Stimulated activated CD4-positive, alpha-beta T cell treated with anti-CD3 and anti-CD28 coated beads, TNF-alpha, amount 100 ng/mL, for 48 hours (primary cell): Measurements from ENCODE around the gene TMEM256.
"Not testable (repeated sequence)": the region's sequence is repeated elsewhere in the genome, so short reads cannot be mapped to it uniquely, and the experiment has no call there.

Experiments
- DNase-seq, 3 donors: peaks; one replicate each; pipeline ENCODE4 v3.0.0-alpha.2; 2020; ENCODE audit warnings: low read depth in 3 of 3

TMEM256 gene

DNA sequence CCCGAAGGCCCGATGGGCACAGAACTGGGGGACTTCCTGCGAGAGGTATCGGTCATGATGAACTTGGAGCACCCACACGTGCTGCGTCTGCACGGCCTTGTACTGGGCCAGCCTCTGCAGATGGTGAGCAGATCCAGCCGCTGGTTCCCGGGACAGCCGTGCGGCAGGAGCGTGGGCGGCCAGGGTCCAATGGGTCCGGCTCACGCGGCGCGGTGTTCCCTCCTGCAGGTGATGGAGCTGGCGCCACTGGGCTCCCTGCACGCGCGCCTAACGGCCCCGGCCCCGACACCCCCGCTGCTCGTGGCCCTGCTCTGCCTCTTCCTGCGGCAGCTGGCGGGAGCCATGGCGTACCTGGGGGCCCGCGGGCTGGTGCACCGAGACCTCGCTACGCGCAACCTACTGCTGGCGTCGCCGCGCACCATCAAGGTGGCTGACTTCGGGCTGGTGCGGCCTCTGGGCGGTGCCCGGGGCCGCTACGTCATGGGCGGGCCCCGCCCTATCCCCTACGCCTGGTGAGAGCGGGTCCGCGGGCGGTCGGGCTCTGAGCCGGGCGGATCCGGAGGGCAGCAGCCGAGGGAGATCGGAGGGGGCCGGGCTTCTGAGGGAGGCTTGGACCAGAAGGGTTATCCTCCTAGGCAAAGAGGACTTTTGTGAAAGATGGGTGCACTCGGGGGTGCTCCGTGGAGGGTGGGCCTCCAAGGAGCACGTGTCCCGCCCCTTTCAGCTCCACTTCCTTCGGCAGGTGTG, 20.0 kb downstream of the TMEM256 start:
- peak; percentile 57 to 69 (median 62) for DNase-seq

DNA sequence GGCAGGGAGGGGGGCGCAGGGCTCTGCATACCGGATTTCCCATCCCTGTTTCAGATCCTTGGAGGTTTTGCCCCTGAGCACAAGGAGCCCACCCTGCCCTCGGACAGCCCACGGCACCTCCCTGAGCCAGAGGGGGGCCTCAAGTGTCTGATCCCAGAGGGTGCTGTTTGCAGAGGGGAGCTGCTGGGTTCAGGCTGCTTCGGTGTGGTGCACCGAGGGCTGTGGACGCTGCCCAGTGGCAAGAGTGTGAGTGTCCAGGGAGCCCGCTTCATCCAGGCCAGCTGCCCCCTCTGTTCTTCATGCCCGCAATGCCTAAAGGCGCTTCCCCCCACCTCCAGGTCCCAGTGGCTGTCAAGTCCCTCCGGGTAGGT, 20.5 kb downstream of the TMEM256 start:
- DNase-seq, result no peak

DNA sequence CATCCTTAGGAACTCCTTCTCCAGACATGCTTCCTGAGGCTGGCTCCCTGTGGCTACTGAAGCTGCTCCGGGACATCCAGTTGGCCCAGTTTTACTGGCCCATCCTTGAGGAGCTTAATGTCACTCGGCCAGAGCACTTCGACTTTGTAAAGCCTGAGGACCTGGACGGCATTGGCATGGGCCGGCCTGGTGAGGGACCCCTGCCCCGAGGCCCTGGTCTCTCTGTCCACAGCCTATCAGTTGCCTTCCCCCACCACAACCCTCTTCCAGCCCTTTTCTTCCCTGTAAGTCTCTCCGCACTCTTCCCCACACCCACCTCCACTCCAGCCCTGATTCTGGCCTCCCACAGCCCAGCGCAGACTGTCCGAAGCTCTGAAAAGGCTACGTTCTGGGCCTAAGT, 21.0 kb downstream of the TMEM256 start:
- DNase-seq, result no peak

DNA sequence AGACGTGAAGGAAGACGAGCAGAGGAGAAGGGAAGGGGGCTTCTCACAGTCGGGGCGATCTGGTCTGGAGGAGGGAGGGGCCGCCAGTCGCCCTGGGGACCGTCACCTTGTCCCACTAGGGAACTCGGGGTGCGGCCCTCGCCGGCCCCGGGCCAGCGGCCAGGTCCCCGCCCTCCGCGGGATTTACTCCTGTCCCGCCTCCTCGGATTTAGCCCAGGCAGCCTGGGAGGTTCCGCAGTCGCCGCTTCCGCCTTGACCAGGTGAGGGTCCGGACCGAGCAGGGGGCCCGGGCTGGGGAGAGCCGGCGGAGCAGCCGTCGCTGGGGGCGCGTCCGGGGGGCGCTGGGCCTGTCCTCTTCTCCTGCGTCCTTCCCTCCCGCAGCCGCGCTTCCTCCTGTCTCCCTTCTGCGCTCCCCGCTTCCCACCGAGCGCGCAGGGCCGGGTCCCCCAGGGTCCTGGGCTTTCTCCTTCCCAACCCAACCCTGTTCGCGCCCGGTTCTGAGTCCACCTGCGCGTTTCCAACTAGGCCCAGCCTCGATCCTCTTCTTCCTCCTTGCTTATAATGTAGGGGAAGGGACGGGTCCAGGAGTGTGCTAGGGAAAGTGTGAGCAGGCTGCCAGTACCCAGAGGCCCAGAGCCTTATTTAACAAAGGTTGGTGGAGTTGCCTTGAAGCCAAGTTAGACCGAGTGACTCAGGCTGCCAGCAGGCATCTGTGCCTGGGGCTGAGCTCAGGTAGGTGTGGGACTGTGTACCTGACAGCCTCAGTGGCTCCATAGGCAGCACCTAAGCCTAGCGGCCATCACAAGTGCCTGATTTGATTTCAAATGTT, 22.8 kb downstream of the TMEM256 start, which contains the start of gene TNK1:
Gene TNK1 (plus strand): TSS at position 235 of the 829 bp plus-strand sequence. CDS start 1,838 bp downstream, outside the sequence.
- no peak for DNase-seq

DNA sequence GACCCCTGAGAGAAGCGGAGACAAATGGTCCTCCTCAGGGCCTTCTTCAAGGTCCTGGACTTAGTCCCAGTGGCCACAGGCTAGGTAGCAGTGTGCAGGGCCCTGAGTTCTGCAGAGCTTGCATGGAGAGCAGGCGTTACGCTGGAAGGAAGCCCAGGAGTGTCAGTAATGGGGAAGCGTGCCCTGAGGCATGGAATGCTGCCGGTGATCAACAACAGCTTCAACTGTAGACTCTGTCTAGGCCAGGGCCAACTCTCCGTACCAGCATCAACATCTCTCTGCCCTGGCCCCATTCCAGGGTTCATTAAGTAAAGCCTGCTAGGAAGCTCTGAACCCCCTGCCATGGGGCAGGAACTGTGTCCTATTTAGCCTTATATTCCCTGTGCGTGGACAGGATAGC, 23.6 kb downstream of the TMEM256 start:
- DNase-seq, result no peak

DNA sequence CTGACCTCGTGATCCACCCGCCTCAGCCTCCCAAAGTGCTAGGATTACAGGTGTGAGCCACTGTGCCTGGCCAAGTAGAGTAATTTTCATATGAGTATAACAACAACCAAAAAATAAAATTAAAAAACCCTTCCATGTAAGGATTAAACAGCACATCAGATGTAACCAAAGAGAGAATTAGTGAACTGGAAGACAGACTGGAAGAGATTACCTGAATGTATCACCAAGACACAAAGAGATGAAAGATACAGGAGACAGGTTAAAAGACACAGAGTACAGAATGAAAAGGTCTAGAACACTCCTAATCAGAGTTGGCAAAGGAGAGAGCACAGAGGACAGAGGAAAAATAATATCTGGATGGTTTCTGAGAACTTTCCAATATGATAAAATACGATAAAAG, 24.8 kb downstream of the TMEM256 start:
- no peak for DNase-seq

DNA sequence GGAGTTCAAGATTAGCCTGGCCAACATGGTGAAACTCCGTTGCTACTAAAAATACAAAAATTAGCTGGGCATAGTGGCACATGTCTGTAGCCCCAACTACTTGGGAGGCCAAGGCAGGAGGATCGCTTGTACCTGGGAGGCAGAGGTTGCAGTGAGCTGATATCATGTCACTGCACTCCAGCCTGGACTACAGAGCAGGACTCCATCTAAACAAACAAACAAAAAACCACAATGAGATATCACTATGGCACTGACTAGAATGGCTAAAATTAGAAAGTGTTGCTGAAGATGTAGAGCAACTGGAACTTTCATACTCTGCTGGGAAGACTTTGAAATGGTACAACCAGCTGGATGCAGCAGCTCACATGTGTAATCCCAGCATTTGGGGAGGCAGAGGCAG, 29.5 kb downstream of the TMEM256 start:
- no peak for DNase-seq

DNA sequence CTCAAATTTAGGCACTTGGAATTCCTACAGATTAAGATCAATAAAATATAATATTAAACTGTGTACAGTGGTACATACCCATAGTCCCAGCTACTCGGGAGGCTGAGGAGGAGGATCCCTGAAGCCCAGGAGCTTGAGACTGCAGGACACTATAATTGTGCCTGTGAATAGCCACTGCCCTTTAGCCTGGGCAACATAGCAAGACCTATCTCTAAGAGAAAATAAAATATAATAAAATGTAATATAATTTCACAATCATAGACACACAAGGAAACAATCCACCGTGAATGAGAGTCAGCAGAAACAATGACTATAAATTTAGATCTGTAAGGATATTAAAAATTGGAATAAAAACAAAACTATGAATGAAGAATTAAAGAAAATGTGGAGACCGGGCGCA, 33.0 kb downstream of the TMEM256 start:
- DNase-seq, result no peak

DNA sequence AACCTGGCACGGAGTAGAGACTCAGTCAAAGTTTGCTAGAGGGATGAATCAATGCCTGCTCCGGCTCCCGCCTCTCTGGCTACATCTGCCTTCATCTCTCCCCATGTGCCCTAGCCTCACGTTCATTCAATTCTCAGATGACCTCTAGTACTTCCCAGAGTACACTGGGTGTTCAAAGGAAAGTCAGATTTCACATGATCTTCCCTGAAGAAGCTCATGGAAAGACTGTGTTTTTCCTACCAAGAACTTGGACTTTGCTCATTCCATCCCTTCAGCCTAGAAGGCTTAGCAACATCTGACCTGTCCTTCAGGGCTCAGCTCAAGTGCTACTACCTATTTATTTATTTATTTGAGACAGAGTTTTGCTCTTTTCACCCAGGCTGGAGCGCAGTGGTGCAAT, 34.1 kb downstream of the TMEM256 start:
- no peak for DNase-seq

DNA sequence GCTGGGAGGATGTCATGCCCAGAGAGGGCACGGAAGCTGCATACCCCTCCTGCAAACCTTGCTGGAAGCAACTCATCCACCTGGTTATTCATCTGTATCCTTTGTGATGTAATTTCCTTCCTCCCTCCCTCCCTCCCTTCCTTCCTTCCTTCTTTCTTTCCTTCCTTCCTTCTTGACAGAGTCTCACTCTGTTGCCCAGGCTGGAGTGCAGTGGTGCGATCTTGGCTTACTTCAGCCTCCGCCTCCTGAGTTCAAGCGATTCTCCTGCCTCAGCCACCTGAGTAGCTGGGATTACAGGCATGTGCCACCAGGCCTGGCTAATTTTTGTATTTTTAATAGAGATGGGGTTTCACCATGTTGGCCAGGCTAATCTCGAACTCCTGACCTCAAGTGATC, 35.3 kb downstream of the TMEM256 start:
- not testable (repeated sequence) for DNase-seq

DNA sequence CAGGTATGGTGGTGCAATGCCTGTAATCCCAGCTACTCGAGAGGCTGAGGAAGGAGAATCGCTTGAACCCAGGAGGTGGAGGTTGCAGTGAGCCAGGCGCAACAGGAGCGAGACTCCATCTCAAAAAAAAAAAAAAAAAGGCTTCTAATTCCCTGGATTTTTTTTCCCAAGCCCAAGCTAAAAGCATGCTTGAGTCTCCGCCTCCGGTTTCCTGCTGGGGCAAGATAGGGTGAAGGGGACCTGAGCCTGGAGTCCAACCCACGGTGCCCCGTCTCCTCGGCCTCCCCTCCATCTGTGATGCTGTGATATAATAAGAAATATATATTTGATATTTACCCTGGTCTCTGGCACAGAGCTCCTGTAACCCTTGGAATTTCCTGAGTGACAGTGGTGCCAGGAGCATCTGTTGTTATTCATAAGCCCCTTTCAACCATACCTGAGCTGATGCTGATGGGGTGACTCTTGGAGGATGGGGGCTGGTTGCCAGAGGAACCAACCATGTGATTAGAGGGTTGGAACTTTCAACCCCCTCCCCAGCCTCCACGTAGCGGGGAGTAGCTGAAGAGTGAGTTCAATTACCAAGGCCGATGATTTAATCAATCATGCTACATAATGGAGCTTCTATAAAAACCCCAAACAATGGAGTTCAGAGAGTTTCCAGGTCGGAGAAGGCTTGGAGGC, 35.8 kb downstream of the TMEM256 start:
- no peak for DNase-seq

DNA sequence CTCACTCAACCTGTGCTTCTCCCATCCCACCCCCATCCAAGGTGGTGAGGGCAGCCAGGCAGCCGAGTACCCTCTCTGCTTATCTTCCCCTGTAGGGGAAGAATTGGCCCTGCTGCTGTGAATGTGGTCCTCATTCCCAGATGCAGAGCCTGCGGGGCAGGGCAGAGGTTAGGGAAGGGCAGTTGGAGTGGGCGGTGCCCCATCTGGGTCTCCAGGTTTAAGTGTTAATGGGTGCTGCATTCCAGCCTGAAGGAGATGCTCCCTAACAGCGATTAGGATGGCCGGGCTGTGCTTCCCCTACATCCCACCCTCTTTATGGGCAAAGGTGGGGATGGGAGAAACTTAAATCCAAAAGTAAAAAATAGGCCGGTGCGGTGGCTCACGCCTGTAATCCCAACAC, 36.8 kb downstream of the TMEM256 start:
- no peak for DNase-seq

DNA sequence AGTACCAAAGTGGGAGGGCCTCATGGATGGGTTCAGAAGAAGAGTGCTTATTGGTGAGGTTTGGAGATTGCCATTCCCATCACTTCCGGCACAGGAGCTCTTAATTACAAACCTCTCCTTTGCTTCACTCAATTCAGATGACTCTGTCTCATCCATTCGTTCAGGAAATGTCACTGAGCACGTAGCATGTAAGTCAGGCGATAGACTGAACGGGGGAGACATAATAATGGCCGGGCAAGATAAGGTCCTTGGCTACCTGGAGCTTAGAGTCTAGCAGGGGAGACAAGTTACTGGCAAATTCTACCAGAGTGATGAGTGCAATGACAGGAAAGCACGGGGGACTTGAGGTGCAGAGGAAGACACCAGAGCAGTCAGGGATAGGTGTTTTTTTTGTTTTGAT, 37.9 kb downstream of the TMEM256 start:
- not testable (repeated sequence) for DNase-seq

DNA sequence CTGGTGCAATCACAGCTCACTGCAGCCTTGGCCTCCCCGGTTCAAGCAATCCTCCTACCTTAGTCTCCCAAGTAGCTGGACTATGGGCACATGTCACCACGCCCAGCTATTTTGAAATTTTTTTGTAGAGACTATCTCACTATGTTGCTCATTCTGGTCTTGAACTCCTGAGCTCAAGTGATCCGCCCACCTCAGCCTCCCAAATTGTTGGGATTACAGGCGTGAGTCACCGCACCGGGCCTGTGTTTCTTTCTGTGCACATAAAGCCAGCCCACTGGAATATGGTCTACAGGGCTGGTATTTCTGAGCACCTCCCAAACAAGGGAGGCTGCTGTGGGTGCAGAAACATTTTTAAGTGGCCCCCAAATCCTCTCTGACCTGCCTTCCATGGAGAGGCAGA, 40.6 kb downstream of the TMEM256 start:
- DNase-seq, result no peak

DNA sequence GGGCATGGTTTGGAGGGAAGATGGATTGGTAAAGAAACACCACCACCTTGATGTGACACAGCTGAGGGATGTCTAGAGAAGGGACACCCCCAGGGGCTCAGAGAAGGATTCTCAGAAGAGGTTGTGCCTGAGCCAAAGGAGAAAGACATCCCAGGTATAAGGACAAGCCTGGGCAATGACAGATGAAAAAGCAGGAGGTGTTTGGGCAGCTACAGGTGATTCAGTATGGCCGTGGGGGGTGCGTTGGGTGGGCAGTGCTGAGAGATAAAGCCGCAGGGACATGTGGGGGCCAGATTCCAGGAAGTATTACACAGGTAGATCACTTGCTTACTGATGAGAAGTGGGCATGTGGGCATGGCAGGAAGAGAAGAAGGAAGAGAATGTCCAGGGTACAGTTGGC, 42.0 kb downstream of the TMEM256 start:
- DNase-seq, result no peak

DNA sequence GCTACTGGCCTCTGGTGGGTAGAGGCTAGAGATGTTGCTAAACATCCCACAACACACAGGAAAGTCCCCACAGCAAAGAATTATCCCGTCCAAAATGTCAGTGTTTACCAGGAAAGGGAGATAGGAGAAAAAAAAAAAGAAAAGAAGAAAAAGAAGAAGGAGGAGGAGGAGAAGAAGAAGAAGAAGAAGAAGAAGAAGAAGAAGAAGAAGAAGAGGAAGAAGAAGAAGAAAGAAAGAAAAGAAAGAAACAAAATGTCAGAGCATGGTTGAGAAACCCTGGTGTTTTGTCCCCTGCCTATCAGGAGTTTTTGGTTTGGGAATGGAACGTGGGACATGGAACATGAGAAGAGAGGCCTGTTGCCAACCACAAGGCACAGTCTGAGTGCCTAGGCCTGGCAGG, 46.5 kb downstream of the TMEM256 start:
- no peak for DNase-seq

DNA sequence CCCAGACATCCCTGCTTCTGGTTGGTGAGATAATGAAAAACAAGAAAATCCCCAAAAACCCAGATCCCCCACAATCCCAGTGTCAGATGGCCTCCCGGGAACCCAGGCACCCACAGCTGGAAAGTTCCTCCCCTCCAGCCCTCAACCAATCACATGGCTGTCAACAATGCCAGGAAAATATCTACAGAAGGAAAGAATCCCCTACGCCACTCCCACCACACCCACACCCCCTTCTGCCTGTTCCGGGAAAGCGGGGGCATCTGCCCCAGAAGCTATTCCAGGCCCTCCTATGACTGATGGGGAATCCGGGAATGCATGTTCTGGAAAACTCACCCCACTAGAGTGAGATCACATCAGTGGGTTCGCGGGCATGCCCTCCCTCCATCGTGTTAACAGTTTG, 47.1 kb downstream of the TMEM256 start:
- DNase-seq, result no peak

DNA sequence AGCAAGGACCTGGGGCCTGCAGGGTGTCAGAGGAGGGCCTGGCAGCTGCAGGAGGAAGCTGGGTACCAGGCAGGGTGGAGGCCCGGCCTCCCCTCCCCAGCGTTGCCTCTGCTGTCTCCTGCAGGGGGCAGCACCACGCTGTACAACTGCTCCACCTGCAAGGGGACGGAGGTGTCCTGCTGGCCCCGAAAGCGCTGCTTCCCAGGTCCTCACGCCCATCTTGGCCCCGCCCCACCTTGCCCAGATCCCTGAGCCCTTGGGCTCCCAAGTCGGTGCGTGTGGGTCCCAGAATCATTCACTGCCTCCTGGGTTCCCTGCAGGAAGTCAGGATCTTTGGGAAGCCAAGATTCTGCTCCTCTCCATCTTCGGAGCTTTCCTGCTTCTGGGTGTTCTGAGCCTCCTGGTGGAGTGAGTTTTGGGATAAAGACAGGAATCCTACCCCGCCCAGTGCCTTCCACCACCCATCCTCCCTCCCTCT, 47.8 kb downstream of the TMEM256 start:
- peak; percentile 76 to 83 (median 78) for DNase-seq

DNA sequence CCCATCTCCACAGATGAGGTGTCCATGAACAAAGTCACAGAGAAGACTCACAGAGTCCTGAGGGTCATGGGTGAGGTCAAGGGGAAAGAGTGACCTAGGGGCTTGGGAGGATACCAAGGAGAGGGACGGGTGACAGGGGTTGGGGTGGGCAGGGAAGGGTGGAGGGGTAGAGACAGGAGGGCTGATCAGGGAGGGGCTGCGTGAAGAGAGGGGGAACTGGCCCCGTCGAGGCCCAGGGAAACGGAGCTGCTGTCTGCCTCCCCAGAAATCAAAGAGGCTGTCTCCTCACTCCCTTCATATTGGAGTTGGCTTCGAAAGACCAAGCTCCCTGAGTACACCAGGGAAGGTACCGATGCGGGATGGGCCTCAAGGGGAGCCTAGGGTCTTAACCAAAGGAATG, 48.3 kb downstream of the TMEM256 start:
- no peak for DNase-seq

DNA sequence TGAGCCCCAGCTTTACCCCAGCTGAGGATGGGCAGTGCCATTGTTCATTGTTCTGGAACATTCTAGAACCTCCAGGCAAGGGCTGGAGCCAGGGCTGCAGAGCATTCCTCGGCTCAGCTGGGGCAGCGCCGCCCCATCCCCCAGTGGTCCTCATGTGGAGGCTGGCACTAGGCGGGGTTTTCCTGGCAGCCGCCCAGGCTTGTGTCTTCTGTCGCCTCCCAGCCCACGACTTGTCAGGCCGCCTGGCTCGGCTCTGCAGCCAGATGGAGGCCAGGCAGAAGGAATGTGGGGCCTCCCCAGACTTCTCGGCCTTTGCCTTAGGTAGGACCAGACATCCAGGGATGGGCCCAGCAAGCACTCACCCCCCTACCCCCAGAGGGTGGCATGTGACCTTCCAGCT, 48.8 kb downstream of the TMEM256 start, which contains the start of gene TMEM95:
Gene TMEM95 (plus strand): TSS at position 104 of the 400 bp plus-strand sequence. CDS start 49 bp downstream, at position 153.
- DNase-seq, result no peak

DNA sequence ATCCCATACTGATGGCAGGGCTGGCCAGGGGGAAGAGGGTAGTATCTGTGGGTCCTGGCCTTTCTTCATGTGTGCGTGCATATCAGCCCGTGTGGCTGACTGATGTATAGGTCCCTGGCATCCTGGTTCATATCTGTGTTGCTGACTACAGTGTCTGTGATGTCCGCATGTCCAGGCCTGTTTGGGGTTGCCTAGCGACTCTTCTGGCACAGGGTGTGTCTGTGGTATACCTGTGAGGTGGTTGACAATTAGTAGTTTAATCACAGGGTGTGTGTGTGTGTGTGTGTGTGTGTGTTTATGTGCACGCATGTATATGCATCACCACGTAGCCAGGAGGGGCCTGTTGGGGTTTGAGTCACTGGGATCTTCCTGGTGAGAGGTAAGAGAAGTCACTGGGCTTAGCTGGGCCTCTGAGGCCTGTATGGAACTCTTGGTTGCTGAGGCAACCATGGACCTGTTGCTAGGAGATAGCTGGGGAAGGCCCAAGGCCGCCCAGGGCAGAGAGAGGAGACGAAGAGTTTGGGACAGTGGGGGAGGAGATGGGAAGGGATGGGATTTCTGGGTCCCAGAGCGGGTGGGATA, 49.5 kb downstream of the TMEM256 start:
- peak in 2 of 3 donors; percentile 28 to 40 for DNase-seq
